Neuronal stem cell (in vitro differentiated cells): ENCODE data around the gene SSBP3.

Source experiments
- DNase-seq: peaks from one replicate; pipeline ENCODE4 v3.0.0-alpha.2; 2013; ENCODE audit warnings: low spot score
- H2AFZ ChIP-seq: one replicate; pipeline ENCODE4 v1.6.1; 2013; ENCODE audit warnings: mild to moderate bottlenecking, low read length, inconsistent platforms
- H2AK5ac ChIP-seq: 2 replicates; pipeline ENCODE4 v1.6.1; 2013; ENCODE audit warnings: low read depth, mild to moderate bottlenecking, inconsistent platforms, low read length, moderate library complexity, mixed read lengths
- H2BK120ac ChIP-seq: 2 replicates; pipeline ENCODE4 v1.6.1; 2013; ENCODE audit warnings: low read depth, mild to moderate bottlenecking, inconsistent platforms, low read length, moderate library complexity, mixed read lengths
- H2BK12ac ChIP-seq: one replicate; pipeline ENCODE4 v1.6.1; 2013; ENCODE audit warnings: low read length, inconsistent platforms
- H2BK15ac ChIP-seq: 2 replicates; pipeline ENCODE4 v1.6.1; 2013; ENCODE audit warnings: mild to moderate bottlenecking, low read length, inconsistent platforms, mixed read lengths
- H2BK5ac ChIP-seq: one replicate; pipeline ENCODE4 v1.6.1; 2013; ENCODE audit warnings: inconsistent platforms, mild to moderate bottlenecking, low read length, moderate library complexity
- H3K14ac ChIP-seq: one replicate; pipeline ENCODE4 v1.6.1; 2013; ENCODE audit warnings: low read length, inconsistent platforms
- H3K18ac ChIP-seq: 2 replicates; pipeline ENCODE4 v1.6.1; 2013; ENCODE audit warnings: low read length, inconsistent platforms
- H3K23ac ChIP-seq: 2 replicates; pipeline ENCODE4 v1.6.1; 2013; ENCODE audit warnings: low read depth, mild to moderate bottlenecking, mixed read lengths, low read length, inconsistent platforms; ENCODE audit not compliant: poor library complexity
- H3K27ac ChIP-seq: replicated peaks from 3 replicates; pipeline ENCODE4 v1.5.1; 2013; ENCODE audit warnings: low read length, inconsistent platforms
- H3K27me3 ChIP-seq, 3 experiments: 2 replicates each; pipeline ENCODE4 v1.6.1; 2013; ENCODE audit warnings: low read length in 3 of 3, mild to moderate bottlenecking in 2 of 3, inconsistent platforms in 1 of 3, low read depth in 1 of 3, mixed read lengths in 1 of 3, moderate library complexity in 1 of 3; ENCODE audit not compliant: control insufficient read depth in 3 of 3, insufficient read depth in 3 of 3
- H3K36me3 ChIP-seq, 2 donors: replicated peaks in 1 of 2; 2 replicates each; pipeline ENCODE4 v1.6.1; 2013; ENCODE audit warnings: low read length in 2 of 2; ENCODE audit not compliant: control insufficient read depth in 2 of 2, insufficient read depth in 2 of 2
- H3K4ac ChIP-seq: 2 replicates; pipeline ENCODE4 v1.6.1; 2013; ENCODE audit warnings: inconsistent platforms, mild to moderate bottlenecking, low read length, moderate library complexity
- H3K4me1 ChIP-seq, 2 donors: 1 replicate in 1 of 2; 2 replicates in 1 of 2; pipeline ENCODE4 v1.6.1; 2013; ENCODE audit warnings: low read length in 2 of 2, low read depth in 1 of 2; ENCODE audit not compliant: control insufficient read depth in 2 of 2, insufficient read depth in 1 of 2
- H3K4me2 ChIP-seq: one replicate; pipeline ENCODE4 v1.6.1; 2013; ENCODE audit warnings: mild to moderate bottlenecking, low read length, inconsistent platforms; ENCODE audit not compliant: insufficient read depth, poor library complexity, severe bottlenecking
- H3K4me3 ChIP-seq, 2 donors: 2 replicates each; pipeline ENCODE4 v1.5.1; 2013; ENCODE audit warnings: low read length in 2 of 2, mild to moderate bottlenecking in 2 of 2, inconsistent platforms in 1 of 2, moderate library complexity in 1 of 2
- H3K79me1 ChIP-seq: one replicate; pipeline ENCODE4 v1.6.1; 2013; ENCODE audit warnings: low read depth, mild to moderate bottlenecking, inconsistent platforms, low read length, moderate library complexity
- H3K9ac ChIP-seq: one replicate; pipeline ENCODE4 v1.6.1; 2013; ENCODE audit warnings: mild to moderate bottlenecking, low read depth, low read length, inconsistent platforms; ENCODE audit not compliant: poor library complexity
- H3K9me3 ChIP-seq, 2 donors: replicated peaks in 1 of 2; 2 replicates each; pipeline versions ENCODE3 to v1.6.1; 2013; ENCODE audit warnings: low read length in 2 of 2, mild to moderate bottlenecking in 2 of 2, inconsistent platforms in 1 of 2, low read depth in 1 of 2, mixed read lengths in 1 of 2, moderate library complexity in 1 of 2; ENCODE audit not compliant: control insufficient read depth in 2 of 2, insufficient read depth in 1 of 2
- H4K8ac ChIP-seq: one replicate; pipeline ENCODE4 v1.6.1; 2013; ENCODE audit warnings: low read depth, mild to moderate bottlenecking, inconsistent platforms, low read length, moderate library complexity
- H4K91ac ChIP-seq: one replicate; pipeline ENCODE4 v1.6.1; 2013; ENCODE audit warnings: low read length, low read depth, mild to moderate bottlenecking, inconsistent platforms; ENCODE audit not compliant: poor library complexity
- WGBS, 2 donors: extraction: QIAGEN DNeasy Blood & Tissue Kit; methylation state at CpG; one replicate each; pipeline ENCODE4 v1.1.7; 2013; ENCODE audit warnings: missing lambda C conversion rate in 2 of 2, mixed read lengths in 1 of 2; ENCODE audit not compliant: insufficient read length in 2 of 2, insufficient replicate concordance in 1 of 2; ENCODE audit errors: extremely low coverage in 2 of 2; 5-methylcytosine and 5-hydroxymethylcytosine counted together

SSBP3 gene

GRCh38 chr1:54374766-54375165 lies 31.4 kb downstream of the SSBP3 start:
- Histone ChIP-seq H4K8ac (no peak overlapping the region), H3K4me3 (no peak overlapping the region), H3K9me3 (no peaks in the 10 kb centered on the region), H3K9ac (no peak overlapping the region), H3K27ac (no peak overlapping the region), H3K23ac (no peak overlapping the region), H3K27me3 (no peaks in the 10 kb centered on the region), H3K18ac (peak overlapping the region; percentile 69), H2AFZ (no peak overlapping the region), H3K36me3 (peaks cover 7 to 90% of the 10 kb centered on the region in 2 donors), H4K91ac (no peak overlapping the region), H2BK120ac (no peak overlapping the region), H3K14ac (no peak overlapping the region), H2BK5ac (no peak overlapping the region), H3K79me1 (peaks cover 30% of the 10 kb centered on the region), H2BK12ac (no peak overlapping the region), H3K4me2 (no peak overlapping the region), H2AK5ac (no peak overlapping the region), H3K4ac (no peak overlapping the region), H2BK15ac (no peak overlapping the region), H3K4me1 (peaks cover 42 to 52% of the 10 kb centered on the region in 2 donors)
- DNase-seq = no peak
- no CpG with 5 or more reads among the region's 8 CpGs for WGBS, 2 donors

DNA sequence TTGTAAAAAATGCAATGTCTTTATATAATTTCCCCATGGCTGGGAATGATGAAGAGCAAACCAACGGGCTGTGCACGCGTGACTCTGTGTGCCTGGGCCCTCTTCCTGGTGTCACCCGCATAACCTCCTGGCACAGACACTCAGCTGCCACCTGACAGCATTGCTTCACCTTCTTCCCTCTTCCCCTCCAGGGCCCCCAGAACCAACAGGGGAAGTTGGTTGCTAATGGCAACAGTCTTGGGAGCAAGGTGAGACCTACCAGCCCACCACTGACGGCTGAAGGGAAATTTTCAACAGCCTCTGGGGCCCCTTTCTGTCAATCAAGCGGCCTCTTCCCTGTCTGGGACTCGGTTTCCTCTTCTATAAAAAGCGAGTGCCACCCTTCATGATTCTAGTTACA lies 33.2 kb downstream of the SSBP3 start:
- H3K79me1 ChIP-seq = peaks cover 28% of the 10 kb centered on the region
- no peak overlapping the region for H3K4me2 ChIP-seq
- DNase-seq = no peak
- H3K23ac ChIP-seq = no peak overlapping the region
- no peak overlapping the region for H3K27ac ChIP-seq
- no peak overlapping the region for H3K4ac ChIP-seq
- no peak overlapping the region for H3K4me3 ChIP-seq
- H2BK12ac ChIP-seq = no peak overlapping the region
- no peak overlapping the region for H3K18ac ChIP-seq
- no peak overlapping the region for H2BK5ac ChIP-seq
- no peak overlapping the region for H2BK15ac ChIP-seq
- no peak overlapping the region for H3K14ac ChIP-seq
- no peaks in the 10 kb centered on the region for H3K27me3 ChIP-seq
- H3K9ac ChIP-seq = no peak overlapping the region
- H2AK5ac ChIP-seq = no peak overlapping the region
- no peak overlapping the region for H2AFZ ChIP-seq
- peaks cover 5 to 95% of the 10 kb centered on the region in 2 donors for H3K36me3 ChIP-seq
- H3K9me3 ChIP-seq = no peaks in the 10 kb centered on the region
- H2BK120ac ChIP-seq = no peak overlapping the region
- peaks cover 26 to 37% of the 10 kb centered on the region in 2 donors for H3K4me1 ChIP-seq
- no peak overlapping the region for H4K8ac ChIP-seq
- WGBS, 2 donors = no CpG with 5 or more reads among the region's 8 CpGs
- H4K91ac ChIP-seq = no peak overlapping the region

GRCh38 chr1:54371942-54372275 lies 34.3 kb downstream of the SSBP3 start:
- Histone ChIP-seq H2BK5ac (no peak overlapping the region), H4K91ac (no peak overlapping the region), H4K8ac (no peak overlapping the region), H2BK120ac (no peak overlapping the region), H3K4me3 (no peak overlapping the region), H3K18ac (no peak overlapping the region), H3K4me1 (peaks cover 15 to 32% of the 10 kb centered on the region in 2 donors), H2BK15ac (no peak overlapping the region), H3K27ac (no peak overlapping the region), H3K27me3 (no peaks in the 10 kb centered on the region), H2BK12ac (no peak overlapping the region), H3K36me3 (peaks cover 5 to 95% of the 10 kb centered on the region in 2 donors), H3K4ac (no peak overlapping the region), H2AK5ac (no peak overlapping the region), H3K4me2 (no peak overlapping the region), H3K9ac (no peak overlapping the region), H2AFZ (no peak overlapping the region), H3K9me3 (no peaks in the 10 kb centered on the region), H3K79me1 (peaks cover 27% of the 10 kb centered on the region), H3K23ac (no peak overlapping the region), H3K14ac (no peak overlapping the region)
- DNase-seq = no peak
- WGBS, 2 donors = no CpG with 5 or more reads among the region's 4 CpGs

GRCh38 chr1:54371038-54371941 lies 34.9 kb downstream of the SSBP3 start:
- no peak overlapping the region for H4K8ac ChIP-seq
- no peak overlapping the region for H3K27ac ChIP-seq
- H4K91ac ChIP-seq = no peak overlapping the region
- no peak overlapping the region for H2BK120ac ChIP-seq
- no peak for DNase-seq
- no peak overlapping the region for H3K4ac ChIP-seq
- no peak overlapping the region for H3K18ac ChIP-seq
- H2AFZ ChIP-seq = no peak overlapping the region
- no peaks in the 10 kb centered on the region for H3K9me3 ChIP-seq
- no peak overlapping the region for H3K23ac ChIP-seq
- no peak overlapping the region for H2BK5ac ChIP-seq
- H3K4me2 ChIP-seq = no peak overlapping the region
- peaks cover 9 to 27% of the 10 kb centered on the region in 2 donors for H3K4me1 ChIP-seq
- no peak overlapping the region for H2BK15ac ChIP-seq
- H3K79me1 ChIP-seq = peaks cover 25% of the 10 kb centered on the region
- no peaks in the 10 kb centered on the region for H3K27me3 ChIP-seq
- no peak overlapping the region for H3K14ac ChIP-seq
- no peak overlapping the region for H3K9ac ChIP-seq
- no peak overlapping the region for H2BK12ac ChIP-seq
- no CpG with 5 or more reads among the region's 17 CpGs for WGBS, 2 donors
- peaks cover 5 to 94% of the 10 kb centered on the region in 2 donors for H3K36me3 ChIP-seq
- no peak overlapping the region for H3K4me3 ChIP-seq
- no peak overlapping the region for H2AK5ac ChIP-seq
